Right lung (tissue), 5 donors: ENCODE results near the gene TCP11. TPM values are rescaled to one million over a fixed set of nuclear protein-coding genes. Genes with fewer than 3 reads are reported as not detected.
"Not testable (repeated sequence)": the region's sequence is repeated elsewhere in the genome, so short reads cannot be mapped to it uniquely, and the experiment has no call there.

Source experiments
- DNase-seq, 2 donors: peaks; one replicate each; pipeline ENCODE4 v3.0.0-alpha.2; 2013
- polyA plus RNA-seq, 5 donors: library from polyadenylated mRNA; unstranded; fragments of 120-200 nt; gene quantifications; one replicate each; pipeline versions ENCODE4 v1.2.1 to v1.2.3, GENCODE V29; 2013; ENCODE audit warnings: inconsistent platforms in 1 of 5, low replicate concordance in 1 of 5; ENCODE audit not compliant: insufficient read length in 5 of 5, insufficient read depth in 1 of 5

TCP11 gene
- polyA plus RNA-seq, 5 donors: 0.63 to 1.5 (median 0.86) TPM

DNA sequence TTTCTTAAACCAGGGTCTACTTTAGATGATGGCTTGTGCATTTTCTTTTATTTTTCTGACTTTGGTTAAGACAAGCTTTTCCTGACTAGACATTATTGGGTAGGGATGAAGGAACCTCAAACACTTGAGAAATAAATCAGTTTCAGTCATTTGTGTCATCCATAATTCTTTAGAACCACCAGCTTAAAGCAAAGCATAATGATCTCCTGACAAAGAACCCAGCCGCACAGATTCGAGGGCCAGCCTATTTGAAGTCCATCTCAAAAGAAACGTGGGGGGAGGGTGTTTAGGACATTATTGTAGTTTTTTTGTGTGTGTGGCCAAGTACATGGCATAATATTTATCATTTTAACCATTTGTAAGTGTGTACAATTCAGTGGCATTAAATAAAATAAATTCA lies 6.3 kb upstream of the TCP11 start:
- no peak for DNase-seq

DNA sequence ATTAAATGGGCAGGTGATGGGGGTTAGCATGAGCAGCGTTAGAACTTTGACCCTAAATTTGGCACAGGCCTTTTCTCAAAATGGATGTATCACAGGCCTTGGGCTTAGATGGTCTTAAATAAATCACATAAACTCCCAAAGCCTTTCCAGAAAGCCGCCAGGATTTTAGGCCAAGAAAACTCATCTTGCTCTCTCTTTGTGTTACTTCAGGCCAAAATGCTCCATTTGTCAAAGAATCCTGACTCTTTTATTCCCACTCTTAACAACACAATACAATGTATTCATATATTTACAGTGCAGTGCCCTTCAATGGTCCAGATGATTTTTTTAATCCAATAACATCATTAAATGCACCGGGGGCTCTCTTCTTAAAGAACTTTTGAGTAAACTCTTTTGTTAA lies 5.9 kb upstream of the TCP11 start:
- no peak for DNase-seq

GRCh38 chr6:35146453-35146852 lies 5.3 kb upstream of the TCP11 start:
- DNase-seq: no peak

DNA sequence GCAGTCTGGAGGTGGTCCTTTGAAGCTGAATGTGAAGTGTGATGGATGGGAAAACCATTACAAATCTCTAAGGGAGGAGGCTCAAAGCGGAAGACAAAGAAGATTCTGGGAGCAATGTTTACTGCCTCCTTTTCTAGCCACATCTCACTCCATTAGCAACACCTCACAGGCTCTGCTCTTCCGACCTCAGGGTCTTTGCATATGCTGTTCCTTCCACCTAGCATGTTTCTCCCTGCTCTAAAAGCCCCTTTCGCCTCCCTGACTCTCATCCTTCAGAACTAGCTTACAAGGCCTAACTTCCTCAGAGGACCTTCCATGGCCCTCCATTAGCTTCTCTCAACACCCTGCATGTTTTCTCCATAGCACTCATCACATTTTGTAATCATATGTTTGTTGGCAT lies 4.6 kb upstream of the TCP11 start:
- no peak for DNase-seq

DNA sequence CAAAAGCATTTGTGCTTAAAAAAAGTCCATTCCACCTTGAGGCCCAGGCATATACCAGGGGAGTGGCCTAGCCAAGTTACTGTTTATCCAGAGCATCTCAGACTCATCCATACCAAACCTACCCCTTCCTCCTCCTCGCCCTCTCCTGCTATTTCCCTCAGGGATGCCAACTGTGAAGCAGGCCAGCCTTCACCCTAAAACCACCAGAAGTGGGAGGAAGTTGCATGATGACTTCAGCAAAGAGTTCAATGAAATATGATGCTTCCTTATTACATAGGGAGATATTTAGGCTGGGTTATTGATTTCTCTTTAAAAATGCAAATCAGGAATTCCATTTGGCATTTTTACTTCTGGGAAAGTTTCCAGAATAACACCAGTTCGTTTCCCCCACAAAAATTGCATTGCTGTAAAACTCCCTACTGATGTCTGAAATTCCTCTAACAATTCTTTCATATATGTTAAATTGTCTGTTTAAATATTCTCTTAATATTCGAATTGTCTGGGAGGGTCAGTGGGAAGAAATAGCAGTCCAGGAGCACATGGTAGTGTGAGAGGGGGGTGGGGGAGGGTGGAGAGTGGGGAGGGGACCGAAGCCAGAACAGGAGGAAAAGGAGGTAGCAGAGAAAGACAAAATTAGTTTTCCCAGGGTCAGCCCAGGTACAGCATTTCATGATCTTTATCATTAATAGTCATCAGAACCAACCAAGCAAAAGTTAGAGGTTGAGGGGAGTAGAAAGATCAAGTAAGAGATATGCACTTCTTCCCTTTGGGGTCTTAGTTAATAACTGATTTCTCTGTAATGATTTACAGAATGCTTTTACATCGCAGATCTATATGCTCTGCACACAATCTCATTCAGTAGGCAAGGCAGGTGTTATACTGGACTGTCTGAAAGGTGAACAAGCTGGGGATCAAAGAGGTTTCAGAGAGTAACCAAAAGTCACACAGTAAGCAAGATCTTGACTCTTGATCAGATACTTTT lies 1.7 kb upstream of the TCP11 start:
- no peak for DNase-seq

DNA sequence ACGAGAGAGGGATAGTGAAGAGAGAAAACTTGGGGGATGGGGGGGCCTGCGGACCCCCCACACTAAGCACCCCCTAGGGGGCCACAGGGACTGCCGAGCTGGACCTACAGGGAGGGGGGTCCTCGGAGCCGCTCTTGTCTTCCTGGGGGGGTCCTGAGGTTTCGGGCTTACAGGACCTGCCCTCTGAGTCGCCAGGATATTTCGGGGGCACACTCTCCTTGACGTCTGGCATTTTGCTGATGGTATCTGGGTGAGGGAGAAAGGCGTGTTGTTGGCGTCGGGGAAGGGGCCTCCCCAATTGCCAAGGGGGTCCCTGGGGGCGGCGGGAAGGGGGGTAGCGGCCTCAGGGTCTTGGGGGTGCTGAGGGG lies 516 bp downstream of the TCP11 start:
- no peak for DNase-seq

DNA sequence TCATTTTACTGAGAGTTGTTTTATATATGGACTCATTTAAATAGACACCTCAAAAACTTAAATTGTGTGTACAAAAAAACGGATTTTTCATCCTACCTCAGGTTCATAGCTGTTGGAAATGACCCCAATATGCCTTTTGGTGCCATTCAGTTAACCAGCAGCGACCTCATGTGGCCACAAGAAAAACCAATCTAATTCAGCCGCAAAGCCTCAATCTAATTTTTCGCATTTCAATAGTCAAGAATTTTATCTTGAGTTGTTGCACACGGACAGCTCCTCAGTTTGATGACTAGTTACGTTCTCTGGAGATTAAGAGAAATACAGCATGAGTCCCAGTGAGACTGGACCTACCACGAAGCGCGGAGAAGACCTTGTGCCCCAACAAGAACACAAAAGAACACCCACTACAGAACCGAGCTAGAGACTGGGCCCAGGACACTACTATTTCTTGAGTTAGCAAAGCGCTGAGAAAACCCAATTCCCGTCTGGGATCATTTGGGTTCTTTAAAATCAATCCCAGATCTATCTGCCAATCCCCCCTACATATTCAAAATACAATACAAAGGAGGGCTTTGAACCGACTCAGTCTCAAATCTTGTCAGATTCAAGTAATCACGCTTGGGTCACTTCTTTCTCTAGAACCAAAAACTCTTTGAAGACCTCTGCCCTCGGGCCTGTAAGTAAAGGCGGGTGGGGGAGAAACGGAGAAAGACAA lies 1.1 kb downstream of the TCP11 start:
- DNase-seq: peak; percentile 52 to 69

DNA sequence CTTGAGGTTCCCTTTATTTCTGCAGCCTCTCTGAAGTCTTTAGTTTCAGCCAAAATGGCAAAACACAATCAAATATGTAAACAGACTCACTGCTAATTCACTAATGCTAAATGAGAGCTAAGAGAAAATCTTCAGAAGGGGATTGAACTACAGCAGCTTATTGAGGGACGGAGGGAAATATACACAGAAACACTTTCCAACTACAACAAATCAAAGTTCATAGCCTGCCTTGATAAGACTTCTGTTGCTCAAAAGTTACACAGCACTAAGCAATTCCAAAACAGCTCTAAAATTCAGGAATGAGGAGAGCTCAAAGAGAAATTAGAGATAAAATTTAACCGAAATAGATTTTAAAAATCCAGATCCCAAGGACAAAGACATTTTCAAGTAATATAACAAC lies 1.7 kb downstream of the TCP11 start:
- DNase-seq: no peak

- DNase-seq: not testable (repeated sequence)
Measured at GRCh38 chr6:35138191-35138590, 2.9 kb downstream of the TCP11 start.

- no peak for DNase-seq
Measured at GRCh38 chr6:35136185-35136584, 5.0 kb downstream of the TCP11 start.

GRCh38 chr6:35128496-35128895 lies 12.6 kb downstream of the TCP11 start:
- DNase-seq: no peak

DNA sequence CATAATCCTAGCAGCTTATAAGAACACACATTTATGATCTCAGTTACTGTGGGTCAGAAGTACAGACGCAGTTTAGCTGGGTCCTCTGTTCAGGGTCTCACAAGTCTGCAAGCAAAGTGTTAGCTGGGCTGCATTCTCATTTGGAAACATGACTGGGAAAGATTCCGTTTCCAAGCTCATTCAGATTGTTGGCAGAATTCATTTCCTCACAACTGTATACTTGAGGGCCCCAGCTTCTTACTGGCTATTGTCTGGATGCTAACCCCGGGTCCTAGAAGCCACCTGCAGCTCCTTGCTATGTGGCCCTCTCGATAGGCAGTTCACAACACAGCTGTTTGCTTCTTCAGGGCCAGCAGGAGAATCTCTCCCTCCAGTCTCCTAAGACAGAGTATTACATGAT lies 13.1 kb downstream of the TCP11 start:
- no peak for DNase-seq

DNA sequence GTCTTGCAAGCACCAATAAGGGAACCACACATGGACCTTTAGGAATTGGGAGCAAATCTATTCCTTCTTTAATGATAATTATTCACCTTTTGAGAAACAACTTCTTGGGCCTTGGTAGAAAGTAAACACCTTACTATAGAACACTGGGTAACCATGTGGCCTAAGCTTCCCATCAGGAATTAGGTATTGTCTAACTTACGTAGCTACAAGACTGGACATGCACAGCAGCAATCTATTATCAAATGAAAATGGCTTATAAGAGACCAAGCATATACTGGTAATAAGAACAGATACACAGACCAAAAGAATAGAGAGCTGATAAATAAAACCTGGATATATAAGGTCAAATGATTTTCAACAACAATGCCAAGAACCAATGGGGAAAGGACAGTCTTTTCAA lies 16.8 kb downstream of the TCP11 start:
- DNase-seq: no peak

DNA sequence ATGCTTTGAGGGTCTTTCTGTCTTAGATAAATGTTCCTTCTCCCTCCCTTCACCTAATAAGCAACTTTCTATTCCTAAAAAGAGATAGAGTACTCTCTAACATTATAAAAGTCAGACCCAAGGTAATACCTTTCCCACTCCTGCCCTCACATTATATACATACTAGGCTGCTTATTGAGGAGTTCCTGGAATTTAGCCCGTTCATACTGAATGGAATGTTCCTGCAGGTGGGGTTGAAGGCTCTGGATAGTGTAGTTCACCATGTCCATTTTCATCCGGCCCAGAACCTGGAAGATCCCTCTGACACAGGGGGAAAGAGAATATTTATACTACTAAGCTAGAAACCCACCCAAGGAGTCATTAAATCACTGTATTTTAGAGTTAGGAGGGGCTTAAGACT lies 20.4 kb downstream of the TCP11 start:
- DNase-seq: no peak

GRCh38 chr6:35108309-35108885 lies 32.7 kb downstream of the TCP11 start:
- DNase-seq: no peak

- not testable (repeated sequence) for DNase-seq
Measured at GRCh38 chr6:35107761-35108160, 33.4 kb downstream of the TCP11 start.

DNA sequence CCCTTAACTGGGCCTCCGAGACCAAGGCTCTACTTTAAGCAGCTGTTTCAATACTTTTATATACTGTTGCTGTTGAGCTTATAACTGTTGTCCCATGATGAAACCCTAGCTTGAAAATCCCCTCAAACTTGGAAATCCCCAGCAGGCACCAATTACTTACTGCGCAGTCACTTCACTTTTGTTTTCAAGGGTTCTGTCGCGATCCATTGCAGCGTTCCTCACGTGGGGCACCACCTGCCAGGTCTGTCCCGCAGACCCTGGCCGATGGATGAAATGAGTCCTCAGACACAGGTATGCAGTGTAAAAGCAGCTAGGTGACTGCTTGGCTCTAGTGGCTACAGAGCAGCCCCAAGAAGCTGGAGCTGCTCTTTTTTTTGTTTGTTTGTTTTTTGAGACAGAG lies 33.9 kb downstream of the TCP11 start:
- DNase-seq: not testable (repeated sequence)

GRCh38 chr6:35106061-35106460 lies 35.1 kb downstream of the TCP11 start:
- DNase-seq: not testable (repeated sequence)

DNA sequence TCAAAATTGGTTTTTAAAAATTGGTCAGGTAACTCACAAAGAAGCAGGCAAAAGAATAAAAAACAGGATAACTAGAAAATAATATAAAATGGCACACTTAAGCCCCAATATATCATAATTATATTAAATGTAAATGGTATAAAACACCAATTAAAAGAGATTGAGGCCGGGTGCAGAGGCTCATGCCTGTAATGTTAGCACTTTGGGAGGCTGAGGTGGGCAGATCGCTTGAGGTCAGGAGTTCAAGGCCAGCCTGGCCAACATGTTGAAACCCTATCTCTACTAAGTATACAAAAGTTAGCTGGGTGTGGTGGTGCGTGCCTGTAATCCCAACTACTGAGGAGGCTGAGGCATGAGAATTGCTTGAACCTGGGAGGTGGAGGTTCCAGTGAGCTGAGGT lies 36.1 kb downstream of the TCP11 start:
- DNase-seq: no peak

- DNase-seq: no peak
Measured at GRCh38 chr6:35099116-35099515, 42.0 kb downstream of the TCP11 start.

DNA sequence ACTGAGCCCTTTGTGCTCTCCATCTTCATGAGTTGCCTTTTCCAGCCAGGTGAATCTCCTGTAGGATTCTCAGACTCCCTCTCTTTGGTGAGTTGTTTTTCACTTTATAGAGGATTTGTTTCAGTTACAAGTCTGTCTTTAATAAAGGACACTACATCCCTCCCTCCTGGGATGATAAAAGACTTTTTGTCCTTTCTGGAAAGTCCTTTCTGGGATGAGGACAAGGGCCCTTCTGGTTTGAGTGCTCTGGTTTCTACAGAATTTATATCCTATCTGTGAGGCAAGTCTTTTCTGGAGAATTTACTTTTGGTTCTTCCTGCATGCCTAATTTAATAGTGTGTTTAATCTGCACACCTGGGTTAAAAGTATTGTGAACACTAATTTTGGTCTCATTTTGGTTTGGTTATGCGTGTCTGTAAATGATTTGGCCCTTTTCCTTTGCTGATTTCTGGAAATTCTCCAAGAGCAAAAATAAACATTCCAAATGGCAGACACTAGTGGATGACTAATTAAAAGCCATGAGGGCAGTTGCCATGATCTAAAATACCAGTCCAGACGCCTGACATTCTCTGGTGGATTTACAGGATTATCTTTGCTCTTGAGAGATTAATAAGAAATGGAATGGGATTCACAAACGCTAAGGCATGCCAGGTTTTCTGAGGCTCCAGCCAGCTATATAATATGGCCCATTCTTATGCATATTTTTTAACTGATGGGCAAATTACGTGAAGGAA lies 44.8 kb downstream of the TCP11 start:
- no peak for DNase-seq

DNA sequence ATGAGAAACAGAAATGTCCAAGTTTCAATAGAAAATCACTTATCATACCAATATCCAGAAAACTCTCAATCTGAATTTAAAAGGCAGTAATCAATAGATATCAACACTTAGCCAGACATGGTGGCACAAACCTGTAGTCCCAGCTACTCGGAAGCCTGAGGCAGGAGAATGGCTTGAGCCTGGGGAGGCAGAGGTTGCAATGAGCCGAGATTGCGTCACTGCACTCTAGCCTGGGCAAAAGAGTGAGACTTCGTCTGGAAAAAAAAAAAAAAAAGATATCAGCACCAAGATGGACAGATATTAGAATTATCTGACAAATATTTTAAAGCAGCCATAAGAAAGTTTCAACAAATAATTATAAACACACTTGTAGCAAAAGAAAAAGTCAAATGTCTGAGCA lies 47.0 kb downstream of the TCP11 start:
- no peak for DNase-seq
